IgD-negative memory B cell (primary cell): ENCODE measurements around the gene OAS3. TPM values are rescaled to one million over a fixed set of nuclear protein-coding genes. Genes with fewer than 3 reads are reported as not detected.
"Not testable (repeated sequence)": the region's sequence is repeated elsewhere in the genome, so short reads cannot be mapped to it uniquely, and the experiment has no call there.

Experiments
- H3K27ac Mint-ChIP-seq, 3 donors: one replicate each; pipeline ENCODE4 v1.8.0; 2020 to 2022; ENCODE audit warnings: mild to moderate bottlenecking in 3 of 3, mixed read lengths in 3 of 3, moderate library complexity in 1 of 3
- H3K27me3 Mint-ChIP-seq: one replicate; pipeline ENCODE4 v1.8.0; 2021; ENCODE audit warnings: mixed read lengths
- H3K36me3 Mint-ChIP-seq: one replicate; pipeline ENCODE4 v1.8.0; 2020; ENCODE audit warnings: mild to moderate bottlenecking, mixed read lengths
- H3K4me1 Mint-ChIP-seq, 3 donors: one replicate each; pipeline ENCODE4 v1.8.0; 2020 to 2022; ENCODE audit warnings: mixed read lengths in 3 of 3, mild to moderate bottlenecking in 1 of 3
- H3K4me3 Mint-ChIP-seq, 4 donors: one replicate each; pipeline ENCODE4 v1.8.0; 2020 to 2022; ENCODE audit warnings: mild to moderate bottlenecking in 4 of 4, mixed read lengths in 4 of 4, moderate library complexity in 3 of 4
- H3K9me3 Mint-ChIP-seq, 3 donors: one replicate each; pipeline ENCODE4 v1.8.0; 2020 to 2021; ENCODE audit warnings: mixed read lengths in 3 of 3, mild to moderate bottlenecking in 1 of 3
- polyA plus RNA-seq: library from polyadenylated mRNA; unstranded; fragments of 300-500 nt; fragmentation: Illumina TruSeq; gene quantifications from one replicate; pipeline ENCODE4 v1.2.3, GENCODE V29; 2021

Gene OAS3
- polyA plus RNA-seq, 1 donor from 2014 or later: 12.9 TPM

DNA sequence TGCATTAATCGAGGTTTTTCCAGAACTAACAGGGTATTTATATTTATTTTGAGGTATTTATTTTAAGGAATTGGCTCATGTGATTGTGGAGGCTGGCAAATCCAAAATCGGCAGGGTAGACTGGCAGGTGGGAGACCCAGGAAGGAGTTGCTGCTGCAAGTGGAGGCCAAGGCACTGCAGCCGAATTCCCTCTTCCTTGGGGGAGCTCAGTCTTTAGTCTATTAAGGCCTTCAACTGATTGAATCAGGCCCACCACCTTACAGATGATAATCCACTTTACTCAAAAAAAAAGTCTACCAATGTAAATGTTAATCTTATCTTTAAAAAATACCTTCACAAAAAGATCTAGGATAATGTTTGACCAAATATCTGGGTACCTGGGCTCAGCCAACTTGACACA lies 38.9 kb downstream of the OAS3 start:
- Mint-ChIP-seq H3K9me3 (peaks cover 0 to 2% (median 0%) of the 10 kb centered on the region in 3 donors), H3K27ac (peak overlapping the region in 2 of 3 donors; percentile 98), H3K4me1 (peaks cover 33 to 42% (median 38%) of the 10 kb centered on the region in 3 donors), H3K27me3 (no peaks in the 10 kb centered on the region), H3K36me3 (peaks cover 9% of the 10 kb centered on the region), H3K4me3 (peak overlapping the region in 2 of 4 donors; percentile 10 to 98)

DNA sequence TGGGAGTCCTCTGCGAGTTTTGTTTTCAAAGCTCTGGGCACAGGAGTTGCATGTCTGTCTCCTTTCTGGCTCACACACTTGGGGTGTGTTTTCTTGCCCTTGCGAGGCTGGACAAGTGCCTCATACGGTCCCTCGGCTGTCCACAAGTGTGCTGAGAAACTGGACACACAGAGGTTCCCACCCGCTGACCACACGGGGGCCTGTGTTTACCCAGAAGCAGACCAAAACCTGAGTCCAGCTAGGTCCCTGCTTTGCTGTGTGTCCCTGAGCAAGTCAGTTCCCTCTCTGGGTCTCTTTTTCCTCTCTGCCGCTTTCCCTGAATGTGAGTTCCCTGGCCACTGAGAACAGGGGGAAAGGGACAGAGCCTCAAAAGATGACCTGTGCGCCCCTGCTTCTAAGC lies 39.4 kb downstream of the OAS3 start:
- Mint-ChIP-seq H3K4me3 (peak overlapping the region; percentile 97 to 100 (median 99)), H3K4me1 (peaks cover 38 to 47% (median 43%) of the 10 kb centered on the region in 3 donors), H3K9me3 (peaks cover 0 to 2% (median 0%) of the 10 kb centered on the region in 3 donors), H3K27me3 (no peaks in the 10 kb centered on the region), H3K36me3 (peaks cover 9% of the 10 kb centered on the region), H3K27ac (peak overlapping the region; percentile 95 to 98 (median 98))

DNA sequence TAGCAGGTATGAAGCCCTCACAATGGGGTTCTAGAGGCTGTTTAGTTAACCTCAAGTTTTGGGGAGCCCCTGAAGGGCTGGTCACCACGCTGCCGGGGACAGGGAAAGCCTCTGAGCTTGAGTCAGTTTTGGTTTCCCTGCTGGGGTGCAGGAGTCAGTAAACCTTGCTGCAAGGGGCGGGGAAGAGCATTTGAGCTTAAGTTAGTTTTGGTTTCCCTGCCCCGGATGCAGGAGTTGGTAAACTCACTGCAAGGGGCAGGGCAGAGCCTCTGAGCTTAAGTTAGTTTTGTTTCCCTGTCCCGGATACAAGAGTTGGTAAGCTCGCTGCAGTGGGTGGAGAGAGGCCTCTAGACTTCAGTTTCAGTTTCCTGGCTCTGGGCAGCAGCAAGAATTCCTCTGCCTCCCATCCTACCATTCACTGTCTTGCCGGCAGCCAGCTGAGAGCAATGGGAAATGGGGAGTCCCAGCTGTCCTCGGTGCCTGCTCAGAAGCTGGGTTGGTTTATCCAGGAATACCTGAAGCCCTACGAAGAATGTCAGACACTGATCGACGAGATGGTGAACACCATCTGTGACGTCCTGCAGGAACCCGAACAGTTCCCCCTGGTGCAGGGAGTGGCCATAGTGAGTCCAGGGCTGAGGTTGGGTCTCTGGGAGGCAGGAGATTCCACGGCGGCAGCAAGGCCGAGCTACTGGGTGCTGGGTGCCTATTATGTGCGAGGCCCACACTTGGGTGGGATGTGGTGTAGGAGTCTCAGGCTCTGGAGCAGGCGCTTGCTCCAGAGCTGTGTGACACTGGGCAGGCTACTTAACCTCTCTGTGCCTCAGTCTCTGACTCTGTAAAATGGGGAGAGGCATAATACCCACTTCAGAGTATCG lies 40.1 kb downstream of the OAS3 start, which contains the start of gene OAS2:
TSS of gene OAS2 (plus strand) at position 357 of the 878 bp plus-strand sequence. CDS start at position 447, 90 bp downstream.
- peaks cover 0 to 2% (median 0%) of the 10 kb centered on the region in 3 donors for H3K9me3 Mint-ChIP-seq
- peaks cover 37 to 49% (median 43%) of the 10 kb centered on the region in 3 donors for H3K4me1 Mint-ChIP-seq
- no peaks in the 10 kb centered on the region for H3K27me3 Mint-ChIP-seq
- peaks cover 9% of the 10 kb centered on the region for H3K36me3 Mint-ChIP-seq
- peak within 1 kb of the TSS; percentile 97 to 100 (median 99) for H3K4me3 Mint-ChIP-seq
- peak within 1 kb of the TSS; percentile 95 to 98 (median 98) for H3K27ac Mint-ChIP-seq

DNA sequence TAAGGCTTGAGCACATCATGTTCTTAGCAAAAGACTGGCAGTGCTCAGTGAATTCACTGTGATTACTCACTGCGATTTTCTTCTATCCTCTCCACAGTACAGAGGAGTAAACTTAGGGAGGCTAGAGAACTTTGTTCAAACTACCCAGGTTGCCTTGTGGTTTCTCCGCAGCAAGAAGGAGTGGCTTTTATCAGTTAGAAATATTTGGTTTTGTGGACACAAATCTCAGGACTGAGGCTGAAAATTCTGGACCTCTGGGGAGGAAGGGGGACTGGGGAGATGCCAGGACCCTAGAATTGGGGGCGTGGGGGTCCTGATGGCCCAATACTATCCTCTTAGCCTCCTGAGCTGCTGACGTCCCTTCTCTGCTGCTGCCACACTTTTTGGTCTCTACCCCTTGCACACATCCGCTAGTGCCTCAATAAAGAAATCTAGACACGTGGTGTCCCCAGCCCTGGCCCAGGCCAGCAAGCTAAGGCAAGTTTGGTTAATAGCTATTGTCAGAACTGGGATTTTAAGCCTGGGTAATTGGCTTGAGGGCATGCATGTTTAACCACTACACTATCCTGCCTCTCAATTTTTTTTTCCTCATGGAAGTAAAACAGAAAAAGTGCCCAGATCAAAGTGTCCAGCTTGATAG lies 40.9 kb downstream of the OAS3 start:
- peaks cover 12% of the 10 kb centered on the region for H3K36me3 Mint-ChIP-seq
- peak overlapping the region; percentile 95 to 98 (median 98) for H3K27ac Mint-ChIP-seq
- H3K4me3 Mint-ChIP-seq: peak overlapping the region; percentile 97 to 100 (median 99)
- H3K27me3 Mint-ChIP-seq: no peaks in the 10 kb centered on the region
- peaks cover 0 to 2% (median 0%) of the 10 kb centered on the region in 3 donors for H3K9me3 Mint-ChIP-seq
- peaks cover 30 to 45% (median 39%) of the 10 kb centered on the region in 3 donors for H3K4me1 Mint-ChIP-seq

DNA sequence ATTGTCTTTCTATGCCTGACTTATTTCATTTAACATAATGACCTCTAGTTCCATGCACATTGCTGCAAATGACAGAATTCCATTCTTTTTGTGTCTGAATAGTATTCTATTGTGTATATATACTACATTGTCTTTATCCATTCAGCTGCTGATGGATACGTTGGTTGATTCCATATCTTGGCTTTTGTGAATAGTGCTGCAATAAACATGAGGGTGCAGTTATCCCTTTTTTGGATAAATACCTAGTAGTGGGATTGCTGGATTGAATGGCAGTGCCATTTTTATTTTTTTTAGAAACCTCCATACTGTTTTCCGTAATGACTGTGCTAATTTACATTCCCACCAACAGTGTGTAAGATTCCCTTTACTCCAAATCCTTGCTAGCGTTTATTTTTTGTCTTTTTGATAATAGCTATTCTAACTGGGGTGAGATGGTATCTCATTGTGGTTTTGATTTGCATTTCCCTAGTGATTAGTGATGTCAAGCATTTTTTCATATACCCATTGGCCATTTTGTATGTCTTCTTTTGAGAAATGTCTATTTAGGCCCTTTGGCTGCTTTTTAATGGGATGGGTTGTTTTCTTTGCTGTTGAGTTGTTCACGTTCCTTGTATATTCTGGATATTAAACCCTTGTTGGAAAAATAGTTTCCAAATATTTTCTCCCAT lies 42.4 kb downstream of the OAS3 start:
- H3K27me3 Mint-ChIP-seq: no peaks in the 10 kb centered on the region

DNA sequence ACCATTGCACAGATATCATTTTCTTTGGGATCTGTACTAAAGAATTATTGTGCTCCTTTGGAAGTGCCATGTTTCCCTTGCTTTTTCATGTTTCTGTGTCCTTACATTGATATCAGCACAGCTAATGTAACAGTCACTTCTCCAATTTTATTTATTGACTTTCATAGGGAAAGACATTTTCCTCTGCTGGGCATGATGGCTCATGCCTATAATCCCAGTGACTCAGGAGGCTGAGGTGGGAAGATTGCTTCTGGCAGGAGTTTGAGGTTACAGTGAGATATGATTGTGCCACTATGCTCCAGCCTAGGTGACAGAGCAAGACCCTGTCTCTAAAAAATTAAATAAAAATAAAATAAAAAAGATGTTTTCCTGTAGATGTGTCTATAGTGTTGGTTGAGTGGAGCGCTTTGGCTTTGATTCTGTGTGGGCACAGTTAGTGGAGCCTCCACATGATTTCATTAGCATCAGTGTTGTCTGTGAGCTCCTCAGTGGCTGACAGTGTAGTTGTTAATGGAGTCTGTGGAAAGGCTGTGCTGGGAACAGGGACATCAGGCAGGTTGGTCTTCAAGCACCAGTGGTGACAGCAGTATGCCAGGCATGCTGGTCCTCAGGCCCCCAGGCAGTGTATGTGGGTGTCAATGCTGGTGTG lies 47.5 kb downstream of the OAS3 start:
- Mint-ChIP-seq H3K27ac (peak overlapping the region in 1 of 3 donors; percentile 9), H3K36me3 (peaks cover 21% of the 10 kb centered on the region), H3K27me3 (no peaks in the 10 kb centered on the region), H3K4me1 (peaks cover 27 to 51% (median 48%) of the 10 kb centered on the region in 3 donors), H3K4me3 (no peak overlapping the region), H3K9me3 (peaks cover 0 to 5% (median 4%) of the 10 kb centered on the region in 3 donors)

More for the DNA sequence above, 42.4 kb downstream of the OAS3 start:
- H3K36me3 Mint-ChIP-seq: peaks cover 21% of the 10 kb centered on the region
- peaks cover 30 to 53% (median 47%) of the 10 kb centered on the region in 3 donors for H3K4me1 Mint-ChIP-seq
- peak overlapping the region; percentile 81 to 100 (median 98) for H3K4me3 Mint-ChIP-seq
- peaks cover 0 to 5% (median 4%) of the 10 kb centered on the region in 3 donors for H3K9me3 Mint-ChIP-seq
- peak overlapping the region; percentile 87 to 98 (median 95) for H3K27ac Mint-ChIP-seq

DNA sequence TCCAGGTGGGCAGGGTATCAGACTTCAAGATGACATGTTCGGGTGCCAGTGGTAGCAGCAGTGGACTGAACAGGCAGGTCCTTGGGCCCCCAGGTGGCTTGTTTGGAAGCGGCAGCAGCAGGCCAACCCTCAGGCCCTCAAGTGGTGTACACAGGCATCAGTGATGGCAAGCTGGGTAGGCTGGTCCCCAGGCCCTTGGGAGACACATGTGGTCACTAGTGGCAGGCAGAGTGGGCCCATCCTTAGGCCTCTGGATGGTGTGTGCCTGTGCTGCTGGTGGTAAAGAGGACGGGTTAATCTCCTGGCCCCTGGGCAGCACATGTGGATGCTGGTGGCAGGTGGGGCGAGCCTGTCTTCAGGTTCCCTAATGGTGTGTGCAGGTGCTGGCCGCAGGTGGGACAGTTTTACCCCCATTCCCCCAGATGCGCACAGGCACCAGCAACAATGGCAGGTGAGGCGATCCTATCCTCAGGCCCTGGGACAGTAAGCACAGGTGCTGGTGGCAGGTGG lies 48.1 kb downstream of the OAS3 start:
- H3K4me3 Mint-ChIP-seq: peak overlapping the region in 1 of 4 donors; percentile 56
- H3K27me3 Mint-ChIP-seq: no peaks in the 10 kb centered on the region
- H3K27ac Mint-ChIP-seq: peak overlapping the region in 1 of 3 donors; percentile 9
- H3K36me3 Mint-ChIP-seq: peaks cover 20% of the 10 kb centered on the region
- peaks cover 24 to 45% (median 42%) of the 10 kb centered on the region in 3 donors for H3K4me1 Mint-ChIP-seq
- H3K9me3 Mint-ChIP-seq: peaks cover 0 to 5% (median 4%) of the 10 kb centered on the region in 3 donors

DNA sequence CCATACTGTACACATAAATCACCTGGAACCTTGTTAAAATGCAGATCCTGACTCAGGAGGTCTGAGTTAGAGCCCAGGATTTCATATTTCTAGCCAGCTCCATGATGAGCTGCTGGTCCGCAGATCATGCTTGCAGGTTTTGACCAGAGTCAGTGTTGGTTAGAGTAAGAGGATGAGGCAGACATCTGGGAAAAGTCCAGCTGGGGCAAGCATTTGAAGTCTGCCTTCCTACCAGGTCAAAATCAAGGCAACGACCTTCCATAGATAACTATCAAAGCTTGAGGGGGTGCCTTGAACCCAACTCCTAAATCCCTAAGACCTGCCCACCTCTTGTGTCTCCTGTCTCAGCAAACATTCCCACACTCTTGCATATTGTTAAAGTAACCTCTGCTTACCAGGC lies 49.3 kb downstream of the OAS3 start:
- peak overlapping the region in 1 of 3 donors; percentile 59 for H3K27ac Mint-ChIP-seq
- no peak overlapping the region for H3K4me3 Mint-ChIP-seq
- H3K9me3 Mint-ChIP-seq: peaks cover 0 to 4% (median 2%) of the 10 kb centered on the region in 3 donors
- H3K27me3 Mint-ChIP-seq: no peaks in the 10 kb centered on the region
- peaks cover 12 to 35% (median 30%) of the 10 kb centered on the region in 3 donors for H3K4me1 Mint-ChIP-seq
- peaks cover 12% of the 10 kb centered on the region for H3K36me3 Mint-ChIP-seq

DNA sequence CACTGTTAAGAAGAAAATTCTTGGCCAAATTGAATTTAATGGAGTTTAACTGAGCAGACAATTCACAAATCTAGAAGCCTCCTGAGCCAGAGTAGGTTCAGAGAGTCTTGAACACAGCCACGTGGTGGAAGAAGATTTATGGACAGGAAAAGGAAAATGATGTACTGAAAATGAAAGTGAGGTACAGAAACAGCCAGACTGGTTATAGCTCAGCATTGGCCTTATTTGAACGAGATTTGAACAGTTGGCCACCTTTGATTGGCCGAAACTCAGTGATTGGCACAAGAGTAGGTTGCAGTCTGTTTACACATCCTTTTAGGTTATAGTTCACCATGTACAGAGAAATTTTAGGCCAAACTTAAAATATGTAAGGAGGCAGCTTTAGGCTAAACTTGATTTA lies 50.0 kb downstream of the OAS3 start:
- peaks cover 15% of the 10 kb centered on the region for H3K36me3 Mint-ChIP-seq
- H3K27me3 Mint-ChIP-seq: no peaks in the 10 kb centered on the region
- H3K4me1 Mint-ChIP-seq: peaks cover 16 to 34% (median 27%) of the 10 kb centered on the region in 3 donors
- peaks cover 0 to 4% (median 2%) of the 10 kb centered on the region in 3 donors for H3K9me3 Mint-ChIP-seq
- H3K27ac Mint-ChIP-seq: peak overlapping the region; percentile 44 to 65 (median 64)
- peak overlapping the region in 1 of 4 donors; percentile 59 for H3K4me3 Mint-ChIP-seq

DNA sequence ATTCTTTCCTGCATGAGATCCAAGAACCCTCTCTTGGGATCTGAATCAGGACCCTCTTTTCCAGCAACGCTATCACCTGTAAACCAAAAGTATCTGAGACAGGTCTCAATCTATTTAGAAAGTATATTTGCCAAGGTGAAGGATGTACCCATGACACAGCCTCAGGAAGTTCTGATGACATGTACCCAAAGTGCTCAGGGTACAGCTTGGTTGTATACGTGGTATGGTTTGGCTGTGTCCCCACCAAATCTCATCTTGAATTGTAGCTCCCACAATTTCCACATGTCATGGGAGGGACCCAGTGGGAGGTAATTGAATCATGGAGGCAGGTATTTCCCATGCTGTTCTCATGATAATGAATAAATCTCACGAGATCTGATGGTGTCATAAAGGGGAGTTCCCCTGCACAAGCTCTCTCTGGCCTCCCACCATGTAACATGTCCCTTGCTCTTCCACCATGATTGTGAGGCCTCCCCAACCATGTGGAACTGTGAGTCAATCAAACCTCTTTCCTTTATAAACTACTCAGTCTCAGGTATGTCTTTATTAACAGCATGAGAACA lies 50.6 kb downstream of the OAS3 start:
- Mint-ChIP-seq H3K4me1 (peaks cover 16 to 31% (median 24%) of the 10 kb centered on the region in 3 donors), H3K36me3 (peaks cover 13% of the 10 kb centered on the region), H3K27ac (peak overlapping the region in 1 of 3 donors; percentile 36)
- not testable (repeated sequence) for H3K27me3 Mint-ChIP-seq, H3K4me3 Mint-ChIP-seq, H3K9me3 Mint-ChIP-seq

DNA sequence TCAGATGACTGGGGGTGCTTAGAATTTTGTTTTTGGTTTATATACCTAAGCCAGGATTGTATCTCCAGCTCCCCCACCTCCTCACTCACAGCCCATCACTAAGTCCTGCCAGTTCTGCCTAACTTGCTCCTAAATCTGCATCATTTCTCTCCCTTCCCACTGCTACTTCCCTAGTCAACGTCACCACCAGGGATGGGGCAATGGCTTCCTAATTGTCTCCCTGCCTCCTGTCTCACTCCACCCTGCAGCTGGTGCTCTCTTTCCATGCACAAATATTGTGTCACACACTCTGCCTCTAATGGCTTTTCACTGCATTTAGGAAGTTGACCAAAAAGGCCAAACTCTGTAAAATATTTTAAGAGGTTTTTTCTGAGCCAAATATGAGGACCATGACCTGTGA lies 51.5 kb downstream of the OAS3 start:
- peaks cover 18 to 28% (median 18%) of the 10 kb centered on the region in 3 donors for H3K4me1 Mint-ChIP-seq
- peaks cover 0 to 1% (median 0%) of the 10 kb centered on the region in 3 donors for H3K9me3 Mint-ChIP-seq
- H3K27me3 Mint-ChIP-seq: no peaks in the 10 kb centered on the region
- peaks cover 8% of the 10 kb centered on the region for H3K36me3 Mint-ChIP-seq
- H3K4me3 Mint-ChIP-seq: no peak overlapping the region
- H3K27ac Mint-ChIP-seq: peak overlapping the region in 2 of 3 donors; percentile 11 to 51

DNA sequence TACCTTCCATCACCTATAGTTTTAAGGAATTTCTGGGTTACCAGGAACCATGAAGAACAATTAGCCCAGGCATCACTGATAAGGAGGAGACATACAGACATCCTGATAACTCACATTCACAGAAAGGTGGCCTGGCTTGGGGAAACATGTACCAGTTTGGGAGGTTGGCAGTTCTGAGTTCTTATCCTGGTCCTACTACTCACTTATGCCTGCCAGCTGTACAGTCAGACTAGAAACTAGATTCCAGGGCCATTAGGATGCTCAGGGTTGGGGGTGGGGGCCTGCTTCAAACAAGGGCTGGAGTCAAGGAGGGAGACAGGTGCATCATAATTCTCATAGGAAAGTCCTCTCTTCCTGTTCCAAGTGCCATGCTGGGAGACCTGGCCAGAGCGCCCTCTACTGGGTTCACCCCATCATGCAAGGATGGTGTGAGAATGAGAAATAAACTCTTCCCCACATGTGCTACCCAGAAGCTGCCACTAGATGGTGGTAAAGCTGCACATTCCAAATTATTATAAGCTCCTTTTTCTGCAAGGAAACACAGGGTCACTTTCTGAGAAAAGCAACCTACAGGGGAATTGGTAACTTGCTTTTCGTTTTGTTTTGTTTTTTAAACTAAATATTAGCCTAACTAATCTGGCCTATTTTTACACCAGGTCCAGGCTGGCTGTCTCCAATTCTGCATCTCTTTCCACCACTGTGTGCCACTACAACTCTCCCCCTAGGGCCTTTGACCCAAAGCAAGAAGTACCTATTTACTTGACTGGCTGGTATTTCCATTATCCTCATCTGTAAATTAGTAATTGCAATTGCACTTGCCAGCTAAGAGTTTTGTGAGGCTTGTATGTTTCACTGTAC lies 54.5 kb downstream of the OAS3 start:
- peaks cover 10% of the 10 kb centered on the region for H3K36me3 Mint-ChIP-seq

DNA sequence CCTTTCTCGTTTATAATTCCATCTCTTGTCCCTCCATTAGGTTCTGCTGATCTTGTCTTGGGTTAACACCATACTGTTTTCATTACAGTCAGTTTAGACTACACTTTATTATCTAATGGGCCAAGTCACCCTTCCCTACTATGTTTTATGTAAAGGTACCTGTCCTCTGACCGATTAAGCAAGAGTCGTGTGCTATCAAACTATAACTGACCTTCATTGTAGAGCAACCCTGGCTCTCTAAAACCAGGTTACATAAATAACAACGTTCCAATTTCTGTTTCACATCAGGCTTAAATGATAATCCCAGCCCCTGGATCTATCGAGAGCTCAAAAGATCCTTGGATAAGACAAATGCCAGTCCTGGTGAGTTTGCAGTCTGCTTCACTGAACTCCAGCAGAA lies 56.7 kb downstream of the OAS3 start:
- H3K4me1 Mint-ChIP-seq: peaks cover 16 to 27% (median 19%) of the 10 kb centered on the region in 3 donors
- no peak overlapping the region for H3K4me3 Mint-ChIP-seq
- H3K27me3 Mint-ChIP-seq: no peaks in the 10 kb centered on the region
- no peaks in the 10 kb centered on the region for H3K9me3 Mint-ChIP-seq
- H3K36me3 Mint-ChIP-seq: peaks cover 10% of the 10 kb centered on the region
- H3K27ac Mint-ChIP-seq: peak overlapping the region in 1 of 3 donors; percentile 24

More for the DNA sequence above, 54.5 kb downstream of the OAS3 start:
- Mint-ChIP-seq H3K4me3 (peak overlapping the region in 1 of 4 donors; percentile 44), H3K27ac (peak overlapping the region; percentile 63 to 82 (median 71)), H3K4me1 (peaks cover 8 to 20% (median 19%) of the 10 kb centered on the region in 3 donors), H3K9me3 (no peaks in the 10 kb centered on the region), H3K27me3 (no peaks in the 10 kb centered on the region)
